MCF 10A (cell line): Measurements from ENCODE around the gene TRIB2. TPM values are rescaled to one million over a fixed set of nuclear protein-coding genes. Genes with fewer than 3 reads are reported as not detected.

Experiments
- BruUV-seq: library from RNA; stranded (reverse); fragments of 400-500 nt; replicated peaks from 2 replicates; lab custom pipeline; 2021; lab: Mats Ljungman, UMichigan
- CTCF ChIA-PET: fragments of 300-600 bp; sonication (Branson Sonifier 250); formaldehyde crosslinking; extraction: SDS; loops from one replicate; lab custom pipeline; 2021; ENCODE audit warnings: antibody characterized with exemption, inconsistent platforms; lab: Yijun Ruan, JAX
- POLR2A ChIA-PET: fragments of 300-600, 350-650 bp; sonication (Branson Sonifier 250); formaldehyde crosslinking; extraction: SDS; loops from one replicate; lab custom pipeline; 2020; ENCODE audit warnings: antibody characterized with exemption, inconsistent platforms; lab: Yijun Ruan, JAX
- DNase-seq: peaks from one replicate; pipeline ENCODE4 v3.0.0-alpha.2; 2018; ENCODE audit not compliant: unreplicated experiment
- H3K27ac Mint-ChIP-seq: one replicate; pipeline ENCODE4 v1.8.0; 2022; ENCODE audit warnings: mild to moderate bottlenecking, low read depth, mixed read lengths; ENCODE audit not compliant: unreplicated experiment
- H3K27me3 Mint-ChIP-seq: one replicate; pipeline ENCODE4 v1.8.0; 2022; ENCODE audit warnings: mixed read lengths; ENCODE audit not compliant: insufficient read depth, unreplicated experiment
- H3K36me3 Mint-ChIP-seq: one replicate; pipeline ENCODE4 v1.8.0; 2022; ENCODE audit warnings: mild to moderate bottlenecking, moderate library complexity, mixed read lengths; ENCODE audit not compliant: insufficient read depth, unreplicated experiment
- H3K4me1 Mint-ChIP-seq: one replicate; pipeline ENCODE4 v1.8.0; 2022; ENCODE audit warnings: mixed read lengths; ENCODE audit not compliant: insufficient read depth, unreplicated experiment
- H3K4me3 Mint-ChIP-seq: one replicate; pipeline ENCODE4 v1.8.0; 2022; ENCODE audit warnings: mild to moderate bottlenecking, moderate library complexity, mixed read lengths; ENCODE audit not compliant: unreplicated experiment
- H3K9me3 Mint-ChIP-seq: one replicate; pipeline ENCODE4 v1.8.0; 2022; ENCODE audit warnings: mixed read lengths; ENCODE audit not compliant: unreplicated experiment
- CTCF ChIP-seq: fragments of 200-600 bp; IDR thresholded peaks from one replicate; pipeline ENCODE4 v1.8.0; 2022; ENCODE audit warnings: antibody characterized with exemption, mild to moderate bottlenecking; ENCODE audit not compliant: unreplicated experiment
- intact Hi-C: fragments of 100-400 bp; cut with micrococcal nuclease; formaldehyde crosslinking; loops from 2 replicates; pipeline ENCODE4 v1.14.1; 2022
- total RNA-seq: library from RNA; stranded (reverse); gene quantifications from 2 replicates; pipeline ENCODE4 v1.2.3, GENCODE V29; 2022

The TRIB2 gene
- total RNA-seq, 1 experiment from 2014 or later = 12.9 TPM

GRCh38 chr2:12723736-12724463, 7.2 kb downstream of the TRIB2 start:
- ChIA-PET POLR2A (no interaction called here), CTCF (interaction anchor here (0.5 to 5.7 kb wide), 7 partner anchors 9 to 1031 kb away, joined by 3 to 37 read pairs (median 3); no protein-coding TSS in a partner anchor)
- H3K9me3 Mint-ChIP-seq = no peaks in the 10 kb centered on the region
- H3K27me3 Mint-ChIP-seq = no peaks in the 10 kb centered on the region
- peaks cover 23% of the 10 kb centered on the region for H3K36me3 Mint-ChIP-seq
- BruUV-seq = no TSS peak
- H3K4me1 Mint-ChIP-seq = peaks cover 16% of the 10 kb centered on the region
- intact Hi-C loops = no loop called here
- H3K4me3 Mint-ChIP-seq = no peak overlapping the region
- H3K27ac Mint-ChIP-seq = no peak overlapping the region
- no peak for TF ChIP-seq CTCF
- DNase-seq = no peak

GRCh38 chr2:12725233-12726187, 8.8 kb downstream of the TRIB2 start:
- POLR2A ChIA-PET = no interaction called here
- CTCF ChIA-PET = interaction anchor here (0.6 to 1.8 kb wide), 5 partner anchors 206 to 897 kb away, joined by 3 to 5 read pairs (median 4); no protein-coding TSS in a partner anchor

GRCh38 chr2:12726271-12726670, 9.5 kb downstream of the TRIB2 start:
- no peaks in the 10 kb centered on the region for H3K9me3 Mint-ChIP-seq
- no peak for DNase-seq
- intact Hi-C loops = no loop called here
- no peaks in the 10 kb centered on the region for H3K4me1 Mint-ChIP-seq
- no TSS peak for BruUV-seq
- no peaks in the 10 kb centered on the region for H3K27me3 Mint-ChIP-seq
- H3K36me3 Mint-ChIP-seq = peaks cover 23% of the 10 kb centered on the region
- H3K27ac Mint-ChIP-seq = no peak overlapping the region
- ChIA-PET CTCF (interaction anchor here (0.6 to 1.8 kb wide), 5 partner anchors 205 to 1567 kb away, joined by 3 to 5 read pairs (median 3); no protein-coding TSS in a partner anchor), POLR2A (no interaction called here)
- TF ChIP-seq CTCF = no peak
- H3K4me3 Mint-ChIP-seq = no peak overlapping the region

More at GRCh38 chr2:12725233-12726187, 8.8 kb downstream of the TRIB2 start:
- DNase-seq = no peak
- H3K36me3 Mint-ChIP-seq = peaks cover 23% of the 10 kb centered on the region
- intact Hi-C loops = no loop called here
- H3K27ac Mint-ChIP-seq = no peak overlapping the region
- peaks cover under 1% of the 10 kb centered on the region for H3K4me1 Mint-ChIP-seq
- H3K9me3 Mint-ChIP-seq = no peaks in the 10 kb centered on the region
- no peak overlapping the region for H3K4me3 Mint-ChIP-seq
- no peaks in the 10 kb centered on the region for H3K27me3 Mint-ChIP-seq
- no peak for TF ChIP-seq CTCF
- BruUV-seq = no TSS peak

GRCh38 chr2:12727065-12727464, 10.3 kb downstream of the TRIB2 start:
- no peak for TF ChIP-seq CTCF
- Mint-ChIP-seq H3K27me3 (no peaks in the 10 kb centered on the region), H3K27ac (no peak overlapping the region), H3K4me1 (no peaks in the 10 kb centered on the region), H3K9me3 (no peaks in the 10 kb centered on the region), H3K36me3 (peaks cover 23% of the 10 kb centered on the region), H3K4me3 (no peak overlapping the region)
- intact Hi-C loops = no loop called here
- CTCF ChIA-PET = interaction anchor here (0.6 to 1.1 kb wide), 2 partner anchors 280 to 1566 kb away, joined by 3 to 4 read pairs; no protein-coding TSS in a partner anchor
- BruUV-seq = no TSS peak
- peak; percentile 23 for DNase-seq
- POLR2A ChIA-PET = no interaction called here
